Left lung (tissue), 10 donors: Measurements from ENCODE around the gene FHOD3. TPM values are rescaled to one million over a fixed set of nuclear protein-coding genes. Genes with fewer than 3 reads are reported as not detected.
A peak's percentile ranks its signal among the peaks of the same experiment; 100 is the strongest.
"Not testable (repeated sequence)": the region's sequence is repeated elsewhere in the genome, so short reads cannot be mapped to it uniquely, and the experiment has no call there.

Source experiments
- ATAC-seq: fragments of 200-7000 bp; cut with Tn5 transposase; one replicate; pipeline ENCODE4 v1.9.1; 2020; ENCODE audit warnings: moderate library complexity
- DNase-seq, 4 donors: peaks; one replicate each; pipeline ENCODE4 v3.0.0-alpha.2; 2013 to 2020
- H3K27ac ChIP-seq, 2 donors: fragments of 200-600 bp; sonication (generic) in 1 of 2; one replicate each; pipeline versions ENCODE4 v1.5.0 to v1.8.0; 2020 to 2021
- H3K27me3 ChIP-seq, 2 donors: fragments of 200-600 bp; sonication (generic) in 1 of 2; one replicate each; pipeline versions ENCODE4 v1.5.0 to v1.8.0; 2020 to 2021
- H3K36me3 ChIP-seq, 2 donors: fragments of 200-600 bp; sonication (generic) in 1 of 2; one replicate each; pipeline versions ENCODE4 v1.5.0 to v1.8.0; 2020 to 2021
- H3K4me1 ChIP-seq, 2 donors: fragments of 200-600 bp; one replicate each; pipeline ENCODE4 v1.8.0; 2021
- H3K4me3 ChIP-seq, 2 donors: fragments of 200-600 bp; sonication (generic) in 1 of 2; one replicate each; pipeline versions ENCODE4 v1.5.0 to v1.8.0; 2020 to 2021; ENCODE audit warnings: mild to moderate bottlenecking in 1 of 2
- H3K9me3 ChIP-seq, 2 donors: fragments of 200-600 bp; sonication (generic) in 1 of 2; one replicate each; pipeline versions ENCODE4 v1.5.0 to v1.8.0; 2020 to 2021
- CTCF ChIP-seq, 2 donors: fragments of 200-600 bp; sonication (generic) in 1 of 2; IDR thresholded peaks; one replicate each; pipeline versions ENCODE4 v1.5.0 to v1.8.0; 2021; ENCODE audit warnings: antibody characterized with exemption in 2 of 2
- intact Hi-C, 2 donors: fragments of 100-400 bp; cut with DNase I; formaldehyde crosslinking; loops; one replicate each; pipeline versions ENCODE4 v1.11.2 to v1.14.2; 2022
- polyA plus RNA-seq, 6 donors: library from polyadenylated mRNA; unstranded; fragments of 120-200 nt; gene quantifications; one replicate each; pipeline ENCODE4 v1.2.1, GENCODE V29; 2013; ENCODE audit not compliant: insufficient read length in 6 of 6
- total RNA-seq, 2 donors: library from RNA; stranded (reverse); fragmentation: NEBNext Ultra II Directional; extraction: Animal tissue kit (Norgen Biotek cat#: 25700); gene quantifications; one replicate each; pipeline ENCODE4 v1.2.1, GENCODE V29; 2021
- donor health status: DM: no; HTN: yes; CAD: no.
- donor health status: DM: no; HTN: no; CAD: no.

FHOD3 gene
- total and polyA plus RNA-seq, 8 donors, result 0.55 to 2.9 (median 1.5) TPM

- H3K36me3 ChIP-seq, result no peaks in the 10 kb centered on the region
- no peaks in the 10 kb centered on the region for H3K4me1 ChIP-seq
- no peaks in the 10 kb centered on the region for H3K27me3 ChIP-seq
- no peak for DNase-seq
- intact Hi-C loops, result no loop called here
- H3K27ac ChIP-seq, result no peak overlapping the region
- H3K9me3 ChIP-seq, result no peaks in the 10 kb centered on the region
- no peak overlapping the region for H3K4me3 ChIP-seq
- TF ChIP-seq CTCF (IDR thresholded peaks at IDR 0.05), result no peak
- ATAC-seq, result no peak
These were observed 463.7 kb downstream of the FHOD3 start for GRCh38 chr18:36761186-36761698.

GRCh38 chr18:36762074-36762473 lies 464.6 kb downstream of the FHOD3 start:
- H3K36me3 ChIP-seq, result no peaks in the 10 kb centered on the region
- no peak overlapping the region for H3K4me3 ChIP-seq
- H3K9me3 ChIP-seq, result no peaks in the 10 kb centered on the region
- H3K27ac ChIP-seq, result no peak overlapping the region
- ATAC-seq, result no peak
- intact Hi-C loops, result no loop called here
- DNase-seq, result no peak
- H3K4me1 ChIP-seq, result no peaks in the 10 kb centered on the region
- H3K27me3 ChIP-seq, result no peaks in the 10 kb centered on the region
- no peak for TF ChIP-seq CTCF (IDR thresholded peaks at IDR 0.05)

DNA sequence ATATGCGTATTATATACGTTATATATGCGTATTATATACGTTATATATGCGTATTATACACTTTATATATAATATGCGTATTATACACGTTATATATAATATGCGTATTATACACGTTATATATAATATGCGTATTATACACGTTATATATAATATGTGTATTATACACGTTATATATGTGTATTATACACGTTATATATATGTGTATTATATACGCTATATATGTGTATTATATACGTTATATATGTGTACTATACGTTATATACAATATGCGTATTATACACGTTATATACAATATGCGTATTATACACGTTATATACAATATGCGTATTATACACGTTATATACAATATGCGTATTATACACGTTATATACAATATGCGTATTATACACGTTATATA lies 465.5 kb downstream of the FHOD3 start:
- H3K27me3 ChIP-seq, intact Hi-C loops, DNase-seq, H3K4me1 ChIP-seq, H3K9me3 ChIP-seq, H3K4me3 ChIP-seq, H3K36me3 ChIP-seq, H3K27ac ChIP-seq, ATAC-seq: not testable (repeated sequence)

DNA sequence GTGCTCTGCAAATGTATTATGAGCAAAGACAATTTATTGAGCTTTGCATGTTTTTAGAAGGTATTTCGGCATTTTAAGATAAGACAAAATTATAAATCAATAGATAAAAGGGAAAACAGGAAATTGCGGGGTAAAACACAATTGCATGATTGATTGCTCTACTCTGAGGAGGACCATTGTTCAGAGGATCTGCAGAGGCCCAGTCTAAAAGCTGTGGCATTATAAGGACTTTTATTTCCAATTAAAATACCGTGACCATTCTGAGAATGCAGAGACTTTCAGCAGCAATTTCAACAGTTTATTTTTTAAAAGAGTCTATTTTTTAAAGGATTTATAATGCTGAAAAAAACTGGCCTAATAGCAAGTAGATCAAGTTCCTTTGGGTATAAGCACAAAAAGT lies 469.3 kb downstream of the FHOD3 start:
- ATAC-seq, result no peak
- intact Hi-C loops, result no loop called here
- no peak for TF ChIP-seq CTCF (IDR thresholded peaks at IDR 0.05)
- Histone ChIP-seq H3K27me3 (peaks cover 0 to 5% of the 10 kb centered on the region in 2 donors), H3K36me3 (no peaks in the 10 kb centered on the region), H3K27ac (no peak overlapping the region), H3K4me1 (no peaks in the 10 kb centered on the region), H3K9me3 (no peaks in the 10 kb centered on the region), H3K4me3 (no peak overlapping the region)
- DNase-seq, result no peak

- no peak for TF ChIP-seq CTCF (IDR thresholded peaks at IDR 0.05)
- Histone ChIP-seq H3K27ac (no peak overlapping the region), H3K4me1 (no peaks in the 10 kb centered on the region), H3K9me3 (no peaks in the 10 kb centered on the region), H3K4me3 (no peak overlapping the region), H3K27me3 (peaks cover 0 to 5% of the 10 kb centered on the region in 2 donors), H3K36me3 (no peaks in the 10 kb centered on the region)
- DNase-seq (no peak), ATAC-seq (no peak)
- intact Hi-C loops, result no loop called here
These were observed 471.7 kb downstream of the FHOD3 start for GRCh38 chr18:36769172-36769571.

- intact Hi-C loops, result no loop called here
- peak; percentile 20 to 27 for TF ChIP-seq CTCF (IDR thresholded peaks at IDR 0.05)
- no peak overlapping the region for H3K4me3 ChIP-seq
- ATAC-seq (peak; percentile 82), DNase-seq (no peak)
- no peak overlapping the region for H3K27ac ChIP-seq
- no peaks in the 10 kb centered on the region for H3K36me3 ChIP-seq
- H3K4me1 ChIP-seq, result no peaks in the 10 kb centered on the region
- peaks cover 0 to 5% of the 10 kb centered on the region in 2 donors for H3K27me3 ChIP-seq
- no peaks in the 10 kb centered on the region for H3K9me3 ChIP-seq
These were observed 472.2 kb downstream of the FHOD3 start for GRCh38 chr18:36769611-36770314.
